Measurements from ENCODE around the gene BLNK. TPM values are rescaled to one million over a fixed set of nuclear protein-coding genes. Genes with fewer than 3 reads are reported as not detected.

The BLNK gene
- polyA plus RNA-seq, 1 of the 3 experiments (the other 2 are of a cell fraction), result not detected

- Histone ChIP-seq H3K4me3 (ENCODE audit: low read depth in 2 of 2, low read length in 1 of 2) (no peak overlapping the region), H3K27ac (ENCODE audit: low read depth in 2 of 2, low read length in 1 of 2) (no peak overlapping the region), H3K9me2 (no peaks in the 10 kb centered on the region), H3K9me3 (no peaks in the 10 kb centered on the region), H3F3A (replicated peaks; ENCODE audit: insufficient read depth) (no peaks in the 10 kb centered on the region), H3K9ac (no peak overlapping the region), H3K36me3 (replicated peaks in 1 of 2; ENCODE audit: control insufficient read depth in 1 of 2, insufficient read depth in 2 of 2, low read length in 1 of 2) (no peaks in the 10 kb centered on the region), H2AFZ (ENCODE audit: low read depth) (no peak overlapping the region), H4K20me1 (ENCODE audit: insufficient read depth) (no peaks in the 10 kb centered on the region), H3K4me1 (ENCODE audit: control insufficient read depth in 1 of 2, insufficient read depth in 2 of 2, low read depth in 1 of 2, low read length in 1 of 2) (no peaks in the 10 kb centered on the region), H3K4me2 (no peak overlapping the region), H3K27me3 (ENCODE audit: insufficient read depth) (no peaks in the 10 kb centered on the region), H3K79me2 (ENCODE audit: insufficient read depth) (no peaks in the 10 kb centered on the region)
- no peak for DNase-seq
- POLR2A ChIA-PET, result no interaction called here
- TF ChIP-seq USF1 (IDR thresholded peaks at IDR 0.05; ENCODE audit: borderline replicate concordance, low read depth) (no peak), GATA2 (CRISPR knock-in tag; IDR thresholded peaks at IDR 0.05) (no peak), TCF12 (IDR thresholded peaks at IDR 0.05) (no peak), ELF1 (IDR thresholded peaks at IDR 0.05) (no peak), MXI1 (IDR thresholded peaks at IDR 0.05; ENCODE audit: low read depth, low read length) (no peak)
- CTCF ChIA-PET, result no interaction called here
These were observed 101.1 kb downstream of the BLNK start for GRCh38 chr10:96170230-96170629.

DNA sequence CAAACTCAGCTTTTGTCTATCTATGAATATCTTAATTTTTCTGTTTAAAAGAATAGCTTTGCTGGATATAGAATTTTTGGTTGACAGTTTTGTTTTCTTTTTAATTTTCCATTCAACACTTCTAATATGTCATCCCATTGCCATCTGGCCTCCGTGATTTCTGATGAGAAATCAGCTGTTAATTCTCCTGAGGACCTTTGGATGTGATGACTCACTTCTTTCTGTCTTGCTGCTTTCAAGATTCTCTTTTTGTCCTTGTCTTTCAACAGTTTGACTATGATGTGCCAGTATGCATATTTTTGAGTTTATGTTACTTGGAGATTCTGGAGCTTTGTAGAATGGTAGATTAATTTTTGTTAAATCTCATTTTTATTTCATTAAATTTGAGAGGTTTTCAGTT, 102.8 kb downstream of the BLNK start:
- no peaks in the 10 kb centered on the region for H3F3A ChIP-seq (replicated peaks; ENCODE audit: insufficient read depth)
- H2AFZ ChIP-seq (ENCODE audit: low read depth), result no peak overlapping the region
- no peaks in the 10 kb centered on the region for H4K20me1 ChIP-seq (ENCODE audit: insufficient read depth)
- no peaks in the 10 kb centered on the region for H3K9me3 ChIP-seq
- H3K4me1 ChIP-seq (ENCODE audit: control insufficient read depth in 1 of 2, insufficient read depth in 2 of 2, low read depth in 1 of 2, low read length in 1 of 2), result no peaks in the 10 kb centered on the region
- no peaks in the 10 kb centered on the region for H3K27me3 ChIP-seq (ENCODE audit: insufficient read depth)
- no peak overlapping the region for H3K4me3 ChIP-seq (ENCODE audit: low read depth in 2 of 2, low read length in 1 of 2)
- H3K9me2 ChIP-seq, result no peaks in the 10 kb centered on the region
- DNase-seq, result no peak
- CTCF ChIA-PET, result interaction anchor here (0.8 to 1.3 kb wide), 2 partner anchors 61 to 152 kb away, joined by 3 to 5 read pairs; no protein-coding TSS in a partner anchor
- TF ChIP-seq, protein P1, sequence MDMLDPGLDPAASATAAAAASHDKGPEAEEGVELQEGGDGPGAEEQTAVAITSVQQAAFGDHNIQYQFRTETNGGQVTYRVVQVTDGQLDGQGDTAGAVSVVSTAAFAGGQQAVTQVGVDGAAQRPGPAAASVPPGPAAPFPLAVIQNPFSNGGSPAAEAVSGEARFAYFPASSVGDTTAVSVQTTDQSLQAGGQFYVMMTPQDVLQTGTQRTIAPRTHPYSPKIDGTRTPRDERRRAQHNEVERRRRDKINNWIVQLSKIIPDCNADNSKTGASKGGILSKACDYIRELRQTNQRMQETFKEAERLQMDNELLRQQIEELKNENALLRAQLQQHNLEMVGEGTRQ (IDR thresholded peaks at IDR 0.05; ENCODE audit: borderline replicate concordance, low read depth, low read length), result no peak
- TF ChIP-seq YY1 (IDR thresholded peaks at IDR 0.05; ENCODE audit: low read depth) (no peak), ZBTB33 (IDR thresholded peaks at IDR 0.05; ENCODE audit: borderline replicate concordance, low read depth) (no peak), NFIC (IDR thresholded peaks at IDR 0.05; ENCODE audit: borderline replicate concordance) (no peak), RAD21 (IDR thresholded peaks at IDR 0.05; ENCODE audit: low read length) (no peak), MEF2A (IDR thresholded peaks at IDR 0.05; ENCODE audit: borderline replicate concordance, low read depth) (no peak), USF1 (IDR thresholded peaks at IDR 0.05; ENCODE audit: borderline replicate concordance, low read depth) (no peak), FOXM1 (IDR thresholded peaks at IDR 0.05; ENCODE audit: low read depth) (no peak), TAF1 (IDR thresholded peaks at IDR 0.05; ENCODE audit: borderline replicate concordance, low read depth, low read length) (no peak), GATA2 (CRISPR knock-in tag; IDR thresholded peaks at IDR 0.05) (no peak), NRF1 (IDR thresholded peaks at IDR 0.05; ENCODE audit: low read depth, low read length) (no peak), SMC3 (IDR thresholded peaks at IDR 0.05; ENCODE audit: low read depth, low read length) (no peak), CTCF (IDR thresholded peaks at IDR 0.05) (no peak), ELF1 (IDR thresholded peaks at IDR 0.05) (no peak), SIN3A (IDR thresholded peaks at IDR 0.05; ENCODE audit: borderline replicate concordance, low read depth, low read length) (no peak), FOSL2 (IDR thresholded peaks at IDR 0.05; ENCODE audit: borderline replicate concordance, low read depth) (no peak), EZH2phosphoT487 (IDR thresholded peaks at IDR 0.05; ENCODE audit: borderline replicate concordance, low read depth) (no peak)
- no peaks in the 10 kb centered on the region for H3K79me2 ChIP-seq (ENCODE audit: insufficient read depth)
- no peak overlapping the region for H3K4me2 ChIP-seq
- no peak overlapping the region for H3K9ac ChIP-seq
- H3K36me3 ChIP-seq (replicated peaks in 1 of 2; ENCODE audit: control insufficient read depth in 1 of 2, insufficient read depth in 2 of 2, low read length in 1 of 2), result peaks cover 0 to 7% of the 10 kb centered on the region in 2 experiments
- WGBS (ENCODE audit: low lambda C conversion rate), result 82% methylated on average over 1 of the region's 1 CpG
- no peak overlapping the region for H3K27ac ChIP-seq (ENCODE audit: low read depth in 2 of 2, low read length in 1 of 2)
- POLR2A ChIA-PET, result no interaction called here

Data from SK-N-SH (cell line).